SK-N-SH treated with all-trans-retinoic acid at 6 μM for 48 hours (cell line): Measurements from ENCODE around the gene CHAF1A.

Experiments
- ATAC-seq: fragments of 200-7000 bp; cut with Tn5 transposase; 3 replicates; pipeline ENCODE4 v1.9.1; 2020; ENCODE audit warnings: mild to moderate bottlenecking, moderate library complexity
- ARNTL ChIP-seq: fragments of 450-650 bp; formaldehyde crosslinking; IDR thresholded peaks from 2 replicates; pipeline ENCODE4 v1.5.0; 2020; ENCODE audit warnings: low read depth, mild to moderate bottlenecking, moderate library complexity, borderline replicate concordance
- BACH2 ChIP-seq: fragments of 250-450 bp; sonication (Bioruptor Pico); IDR thresholded peaks from 2 replicates; pipeline ENCODE4 v1.9.0; 2021; ENCODE audit warnings: mild to moderate bottlenecking, borderline replicate concordance
- CSDC2 ChIP-seq: fragments of 250-450 bp; sonication (Bioruptor Pico); IDR thresholded peaks from 2 replicates; pipeline ENCODE4 v1.5.0; 2020; ENCODE audit warnings: mild to moderate bottlenecking, moderate library complexity
- ESRRG ChIP-seq: fragments of 250-450 bp; sonication (Bioruptor Pico); IDR thresholded peaks from 2 replicates; pipeline ENCODE4 v1.6.1; 2021; ENCODE audit warnings: mild to moderate bottlenecking
- GLIS3 ChIP-seq: fragments of 250-450 bp; sonication (Bioruptor Pico); IDR thresholded peaks from 2 replicates; pipeline ENCODE4 v1.5.0; 2020; ENCODE audit warnings: mild to moderate bottlenecking, moderate library complexity
- ISL1 ChIP-seq: fragments of 250-450 bp; sonication (Bioruptor Pico); IDR thresholded peaks from 2 replicates; pipeline ENCODE4 v2.1.2; 2022; ENCODE audit warnings: mild to moderate bottlenecking, moderate library complexity
- OSR1 ChIP-seq: fragments of 250-450 bp; sonication (Bioruptor Pico); IDR thresholded peaks from 2 replicates; pipeline ENCODE4 v1.8.0; 2022; ENCODE audit warnings: moderate library complexity, mild to moderate bottlenecking, inconsistent platforms
- PPARA ChIP-seq: fragments of 250-450 bp; sonication (Bioruptor Pico); IDR thresholded peaks from 2 replicates; pipeline ENCODE4 v1.5.0; 2020; ENCODE audit warnings: mild to moderate bottlenecking, borderline replicate concordance
- RARB ChIP-seq: fragments of 250-450 bp; sonication (Bioruptor Pico); IDR thresholded peaks from 2 replicates; pipeline ENCODE4 v1.8.0; 2021; ENCODE audit warnings: mild to moderate bottlenecking, moderate library complexity
- SNAI2 ChIP-seq: fragments of 250-450 bp; sonication (Bioruptor Pico); IDR thresholded peaks from 2 replicates; pipeline ENCODE4 v1.5.0; 2020; ENCODE audit warnings: mild to moderate bottlenecking, moderate library complexity
- TCF4 ChIP-seq: fragments of 250-450 bp; sonication (Bioruptor Pico); IDR thresholded peaks from 2 replicates; pipeline ENCODE4 v1.8.0; 2021; ENCODE audit warnings: mild to moderate bottlenecking, moderate library complexity, borderline replicate concordance
- TOX ChIP-seq: fragments of 250-450 bp; sonication (Bioruptor Pico); IDR thresholded peaks from 2 replicates; pipeline ENCODE4 v1.8.0; 2021; ENCODE audit warnings: mild to moderate bottlenecking, moderate library complexity, borderline replicate concordance
- ZC3H10 ChIP-seq: fragments of 250-450 bp; sonication (Bioruptor Pico); IDR thresholded peaks from 2 replicates; pipeline ENCODE4 v1.5.1; 2021; ENCODE audit warnings: mild to moderate bottlenecking, moderate library complexity
- ZFP3 ChIP-seq: fragments of 250-450 bp; sonication (Bioruptor Pico); IDR thresholded peaks from 2 replicates; pipeline ENCODE4 v1.5.0; 2020; ENCODE audit warnings: mild to moderate bottlenecking, moderate library complexity
- ZNF565 ChIP-seq: fragments of 450-650 bp; formaldehyde crosslinking; conservative IDR thresholded peaks from 2 replicates; pipeline ENCODE4 v1.5.0; 2020; ENCODE audit warnings: low read depth, mild to moderate bottlenecking, moderate library complexity
- ZNF70 ChIP-seq: fragments of 450-650 bp; formaldehyde crosslinking; IDR thresholded peaks from 2 replicates; pipeline ENCODE4 v1.5.0; 2020; ENCODE audit warnings: mild to moderate bottlenecking, moderate library complexity
- ZNF8 ChIP-seq: fragments of 450-650 bp; formaldehyde crosslinking; IDR thresholded peaks from 2 replicates; pipeline ENCODE4 v1.5.0; 2020; ENCODE audit warnings: mild to moderate bottlenecking, moderate library complexity
- TF ChIP-seq, protein P1 (sequence below): fragments of 250-450 bp; sonication (Bioruptor Pico); IDR thresholded peaks from 2 replicates; pipeline ENCODE4 v1.5.0; 2020; ENCODE audit warnings: mild to moderate bottlenecking, moderate library complexity
- TF ChIP-seq, protein P2 (sequence below): fragments of 250-450 bp; sonication (Bioruptor Pico); IDR thresholded peaks from 2 replicates; pipeline ENCODE4 v1.8.0; 2021; ENCODE audit warnings: low read depth, mild to moderate bottlenecking, moderate library complexity, borderline replicate concordance
- TF ChIP-seq, protein P3 (sequence below): fragments of 250-450 bp; sonication (Bioruptor Pico); IDR thresholded peaks from 2 replicates; pipeline ENCODE4 v1.5.1; 2021; ENCODE audit warnings: mild to moderate bottlenecking, moderate library complexity
- TF ChIP-seq, protein P4 (sequence below): fragments of 250-450 bp; sonication (Bioruptor Pico); IDR thresholded peaks from 2 replicates; pipeline ENCODE4 v1.5.1; 2020; ENCODE audit warnings: low read depth, mild to moderate bottlenecking, moderate library complexity

CHAF1A gene

DNA sequence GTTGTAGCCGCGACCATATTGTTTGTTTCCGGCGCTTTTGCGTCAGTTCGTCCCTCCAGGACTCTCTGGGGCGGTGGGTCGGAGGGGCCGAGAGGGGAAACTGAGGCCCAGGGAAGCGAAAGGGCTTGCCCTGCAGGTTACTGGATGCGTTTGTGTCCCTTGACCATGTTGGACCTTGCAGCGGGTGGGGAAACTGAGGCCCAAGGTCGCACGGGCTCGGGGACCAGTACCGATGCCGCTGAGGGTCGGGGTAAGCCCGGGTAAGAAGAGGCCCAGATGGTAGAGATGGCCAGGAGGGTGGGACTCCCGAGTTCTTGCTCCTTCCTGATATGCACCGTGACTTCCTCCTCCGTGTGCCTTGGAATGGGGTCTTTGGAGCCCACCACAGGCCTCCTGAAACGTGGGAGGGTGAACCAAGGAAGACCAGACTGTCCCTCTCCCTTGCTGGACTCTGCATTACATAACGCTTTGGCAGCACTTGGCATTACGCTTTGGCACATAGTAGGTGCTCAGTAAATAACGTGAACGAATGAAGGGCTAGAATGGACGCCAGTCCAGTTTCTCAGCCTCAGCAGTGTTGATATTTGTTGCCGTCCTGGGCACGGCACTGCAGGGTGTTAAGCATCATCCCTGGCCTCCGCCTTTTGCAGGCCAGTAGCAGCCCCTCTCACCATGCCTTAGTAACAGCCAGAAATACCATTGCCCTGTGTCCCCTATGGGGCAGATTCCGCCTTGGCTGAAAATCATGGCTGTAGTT, 743 bp downstream of the CHAF1A start:
- TF ChIP-seq, protein P1, sequence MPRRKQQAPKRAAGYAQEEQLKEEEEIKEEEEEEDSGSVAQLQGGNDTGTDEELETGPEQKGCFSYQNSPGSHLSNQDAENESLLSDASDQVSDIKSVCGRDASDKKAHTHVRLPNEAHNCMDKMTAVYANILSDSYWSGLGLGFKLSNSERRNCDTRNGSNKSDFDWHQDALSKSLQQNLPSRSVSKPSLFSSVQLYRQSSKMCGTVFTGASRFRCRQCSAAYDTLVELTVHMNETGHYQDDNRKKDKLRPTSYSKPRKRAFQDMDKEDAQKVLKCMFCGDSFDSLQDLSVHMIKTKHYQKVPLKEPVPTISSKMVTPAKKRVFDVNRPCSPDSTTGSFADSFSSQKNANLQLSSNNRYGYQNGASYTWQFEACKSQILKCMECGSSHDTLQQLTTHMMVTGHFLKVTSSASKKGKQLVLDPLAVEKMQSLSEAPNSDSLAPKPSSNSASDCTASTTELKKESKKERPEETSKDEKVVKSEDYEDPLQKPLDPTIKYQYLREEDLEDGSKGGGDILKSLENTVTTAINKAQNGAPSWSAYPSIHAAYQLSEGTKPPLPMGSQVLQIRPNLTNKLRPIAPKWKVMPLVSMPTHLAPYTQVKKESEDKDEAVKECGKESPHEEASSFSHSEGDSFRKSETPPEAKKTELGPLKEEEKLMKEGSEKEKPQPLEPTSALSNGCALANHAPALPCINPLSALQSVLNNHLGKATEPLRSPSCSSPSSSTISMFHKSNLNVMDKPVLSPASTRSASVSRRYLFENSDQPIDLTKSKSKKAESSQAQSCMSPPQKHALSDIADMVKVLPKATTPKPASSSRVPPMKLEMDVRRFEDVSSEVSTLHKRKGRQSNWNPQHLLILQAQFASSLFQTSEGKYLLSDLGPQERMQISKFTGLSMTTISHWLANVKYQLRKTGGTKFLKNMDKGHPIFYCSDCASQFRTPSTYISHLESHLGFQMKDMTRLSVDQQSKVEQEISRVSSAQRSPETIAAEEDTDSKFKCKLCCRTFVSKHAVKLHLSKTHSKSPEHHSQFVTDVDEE, result no peak
- no peak for ATAC-seq

DNA sequence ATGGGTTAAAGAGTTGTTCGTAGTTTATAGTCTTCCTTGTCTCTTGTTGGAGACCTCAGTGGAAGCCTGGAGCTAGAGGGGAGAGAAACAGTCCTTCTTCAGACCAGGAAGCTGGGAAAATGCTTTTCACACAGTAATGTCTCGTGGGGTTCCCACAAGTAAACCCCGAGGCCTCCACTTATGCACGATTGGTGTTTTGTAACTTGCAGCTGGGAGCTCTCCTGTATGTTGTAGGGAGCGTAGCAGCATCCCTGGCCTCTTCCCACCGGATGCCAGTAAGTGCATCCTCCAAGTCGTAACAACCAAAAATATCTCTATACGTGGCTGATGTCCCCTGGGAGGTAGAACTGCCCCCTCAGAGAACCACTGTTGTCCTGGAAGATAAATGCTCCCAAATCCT, 3.5 kb downstream of the CHAF1A start:
- no peak for TF ChIP-seq BACH2 (CRISPR knock-in tag)
- no peak for TF ChIP-seq GLIS3 (CRISPR knock-in tag)
- TF ChIP-seq ZNF8 (CRISPR knock-in tag), result no peak
- TF ChIP-seq, protein P2, sequence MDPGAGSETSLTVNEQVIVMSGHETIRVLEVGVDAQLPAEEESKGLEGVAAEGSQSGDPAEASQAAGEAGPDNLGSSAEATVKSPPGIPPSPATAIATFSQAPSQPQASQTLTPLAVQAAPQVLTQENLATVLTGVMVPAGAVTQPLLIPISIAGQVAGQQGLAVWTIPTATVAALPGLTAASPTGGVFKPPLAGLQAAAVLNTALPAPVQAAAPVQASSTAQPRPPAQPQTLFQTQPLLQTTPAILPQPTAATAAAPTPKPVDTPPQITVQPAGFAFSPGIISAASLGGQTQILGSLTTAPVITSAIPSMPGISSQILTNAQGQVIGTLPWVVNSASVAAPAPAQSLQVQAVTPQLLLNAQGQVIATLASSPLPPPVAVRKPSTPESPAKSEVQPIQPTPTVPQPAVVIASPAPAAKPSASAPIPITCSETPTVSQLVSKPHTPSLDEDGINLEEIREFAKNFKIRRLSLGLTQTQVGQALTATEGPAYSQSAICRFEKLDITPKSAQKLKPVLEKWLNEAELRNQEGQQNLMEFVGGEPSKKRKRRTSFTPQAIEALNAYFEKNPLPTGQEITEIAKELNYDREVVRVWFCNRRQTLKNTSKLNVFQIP (CRISPR knock-in tag), result no peak
- no peak for TF ChIP-seq TCF4 (CRISPR knock-in tag)
- no peak for TF ChIP-seq ZFP3 (CRISPR knock-in tag)
- no peak for TF ChIP-seq PPARA (CRISPR knock-in tag)
- TF ChIP-seq ZNF565 (CRISPR knock-in tag), result no peak
- no peak for TF ChIP-seq TOX (CRISPR knock-in tag)
- TF ChIP-seq, protein P1, result no peak
- no peak for TF ChIP-seq ZC3H10 (CRISPR knock-in tag)
- no peak for TF ChIP-seq ZNF70 (CRISPR knock-in tag)
- no peak for ATAC-seq

DNA sequence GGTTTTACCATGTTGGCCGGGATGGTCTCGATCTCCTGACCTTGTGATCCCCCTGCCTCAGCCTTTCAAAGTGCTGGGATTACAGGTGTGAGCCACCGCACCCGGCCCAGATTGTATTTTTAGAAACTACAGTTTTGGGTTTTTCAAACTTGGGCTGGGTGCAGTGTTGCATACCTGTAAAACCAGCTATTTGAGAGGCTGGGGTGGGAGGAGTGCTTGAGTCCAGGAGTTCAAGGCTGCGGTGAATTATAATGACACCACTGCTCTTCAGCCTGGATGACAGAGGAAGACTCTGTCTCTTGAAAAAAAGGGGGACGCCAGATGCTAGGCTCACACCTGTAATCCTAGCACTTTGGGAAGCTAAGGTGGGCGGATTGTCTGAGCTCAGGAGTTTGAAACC, 4.2 kb downstream of the CHAF1A start:
- ATAC-seq, result no peak
- TF ChIP-seq, protein P3, sequence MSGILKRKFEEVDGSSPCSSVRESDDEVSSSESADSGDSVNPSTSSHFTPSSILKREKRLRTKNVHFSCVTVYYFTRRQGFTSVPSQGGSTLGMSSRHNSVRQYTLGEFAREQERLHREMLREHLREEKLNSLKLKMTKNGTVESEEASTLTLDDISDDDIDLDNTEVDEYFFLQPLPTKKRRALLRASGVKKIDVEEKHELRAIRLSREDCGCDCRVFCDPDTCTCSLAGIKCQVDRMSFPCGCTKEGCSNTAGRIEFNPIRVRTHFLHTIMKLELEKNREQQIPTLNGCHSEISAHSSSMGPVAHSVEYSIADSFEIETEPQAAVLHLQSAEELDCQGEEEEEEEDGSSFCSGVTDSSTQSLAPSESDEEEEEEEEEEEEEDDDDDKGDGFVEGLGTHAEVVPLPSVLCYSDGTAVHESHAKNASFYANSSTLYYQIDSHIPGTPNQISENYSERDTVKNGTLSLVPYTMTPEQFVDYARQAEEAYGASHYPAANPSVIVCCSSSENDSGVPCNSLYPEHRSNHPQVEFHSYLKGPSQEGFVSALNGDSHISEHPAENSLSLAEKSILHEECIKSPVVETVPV (CRISPR knock-in tag), result no peak
- no peak for TF ChIP-seq OSR1 (CRISPR knock-in tag)
- TF ChIP-seq ISL1 (CRISPR knock-in tag), result no peak
- TF ChIP-seq ZC3H10 (CRISPR knock-in tag), result no peak
- no peak for TF ChIP-seq CSDC2
- no peak for TF ChIP-seq SNAI2 (CRISPR knock-in tag)
- TF ChIP-seq RARB (CRISPR knock-in tag), result no peak
- TF ChIP-seq, protein P2 (CRISPR knock-in tag), result no peak
- TF ChIP-seq ARNTL (CRISPR knock-in tag), result no peak
- TF ChIP-seq, protein P4, sequence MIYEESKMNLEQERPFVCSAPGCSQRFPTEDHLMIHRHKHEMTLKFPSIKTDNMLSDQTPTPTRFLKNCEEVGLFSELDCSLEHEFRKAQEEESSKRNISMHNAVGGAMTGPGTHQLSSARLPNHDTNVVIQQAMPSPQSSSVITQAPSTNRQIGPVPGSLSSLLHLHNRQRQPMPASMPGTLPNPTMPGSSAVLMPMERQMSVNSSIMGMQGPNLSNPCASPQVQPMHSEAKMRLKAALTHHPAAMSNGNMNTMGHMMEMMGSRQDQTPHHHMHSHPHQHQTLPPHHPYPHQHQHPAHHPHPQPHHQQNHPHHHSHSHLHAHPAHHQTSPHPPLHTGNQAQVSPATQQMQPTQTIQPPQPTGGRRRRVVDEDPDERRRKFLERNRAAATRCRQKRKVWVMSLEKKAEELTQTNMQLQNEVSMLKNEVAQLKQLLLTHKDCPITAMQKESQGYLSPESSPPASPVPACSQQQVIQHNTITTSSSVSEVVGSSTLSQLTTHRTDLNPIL, result no peak
- TF ChIP-seq ZNF565 (CRISPR knock-in tag), result no peak
- no peak for TF ChIP-seq BACH2 (CRISPR knock-in tag)
- TF ChIP-seq ESRRG (CRISPR knock-in tag), result no peak
